Thymus (tissue), 11 donors: Measurements from ENCODE around the gene KCNJ10. TPM values are rescaled to one million over a fixed set of nuclear protein-coding genes. Genes with fewer than 3 reads are reported as not detected.

ENCODE experiments used
- DNase-seq, 9 donors: peaks; one replicate each; pipeline ENCODE4 v3.0.0-alpha.2; 2013; ENCODE audit warnings: low spot score in 9 of 9, low read depth in 6 of 9, missing footprints in 1 of 9
- H3K27ac ChIP-seq, 2 donors: one replicate each; pipeline ENCODE4 v1.5.1; 2013; ENCODE audit warnings: control low read depth in 1 of 2, low read depth in 1 of 2, low read length in 1 of 2, mild to moderate bottlenecking in 1 of 2, moderate library complexity in 1 of 2
- H3K27me3 ChIP-seq, 2 donors: one replicate each; pipeline ENCODE4 v1.5.1; 2013; ENCODE audit warnings: low read length in 1 of 2; ENCODE audit not compliant: control insufficient read depth in 2 of 2, insufficient read depth in 1 of 2
- H3K36me3 ChIP-seq, 2 donors: one replicate each; pipeline ENCODE4 v1.5.1; 2013; ENCODE audit warnings: low read length in 1 of 2, mild to moderate bottlenecking in 1 of 2, moderate library complexity in 1 of 2; ENCODE audit not compliant: control insufficient read depth in 2 of 2, insufficient read depth in 2 of 2
- H3K4me1 ChIP-seq, 2 donors: one replicate each; pipeline ENCODE4 v1.5.1; 2013; ENCODE audit warnings: low read length in 2 of 2; ENCODE audit not compliant: control insufficient read depth in 2 of 2, insufficient read depth in 2 of 2
- H3K4me3 ChIP-seq, 2 donors: one replicate each; pipeline ENCODE4 v1.5.1; 2013; ENCODE audit warnings: low read length in 2 of 2, control low read depth in 1 of 2, mild to moderate bottlenecking in 1 of 2
- H3K9me3 ChIP-seq, 2 donors: one replicate each; pipeline ENCODE4 v1.5.1; 2013; ENCODE audit warnings: low read length in 1 of 2, mild to moderate bottlenecking in 1 of 2; ENCODE audit not compliant: control insufficient read depth in 2 of 2, insufficient read depth in 1 of 2
- WGBS: extraction: QIAGEN DNeasy Blood & Tissue Kit; methylation state at CpG from one replicate; pipeline ENCODE4 v1.1.7; 2013; 5-methylcytosine and 5-hydroxymethylcytosine counted together
- polyA plus RNA-seq: library from polyadenylated mRNA; stranded (reverse); fragments of 200-250 nt; gene quantifications from one replicate; pipeline ENCODE4 v1.2.3, GENCODE V29; 2013
- total RNA-seq: library from RNA; stranded (reverse); fragments of 120-200 nt; gene quantifications from one replicate; pipeline ENCODE4 v1.2.4, GENCODE V29; 2013
- donor health status: healthy.

KCNJ10 gene
- total and polyA plus RNA-seq, 2 donors = 0.27 to 0.33 TPM

GRCh38 chr1:160028426-160028825, 41.5 kb downstream of the KCNJ10 start:
- Histone ChIP-seq H3K36me3 (no peaks in the 10 kb centered on the region), H3K27me3 (no peaks in the 10 kb centered on the region), H3K27ac (no peak overlapping the region), H3K4me1 (peaks cover 11 to 14% of the 10 kb centered on the region in 2 donors), H3K9me3 (no peaks in the 10 kb centered on the region), H3K4me3 (no peak overlapping the region)
- no peak for DNase-seq

- no peak for DNase-seq
- H3K9me3 ChIP-seq = no peaks in the 10 kb centered on the region
- no peak overlapping the region for H3K4me3 ChIP-seq
- WGBS = 100% methylated on average over 1 of the region's 1 CpG
- H3K4me1 ChIP-seq = peaks cover 0 to 1% of the 10 kb centered on the region in 2 donors
- no peaks in the 10 kb centered on the region for H3K27me3 ChIP-seq
- no peak overlapping the region for H3K27ac ChIP-seq
- H3K36me3 ChIP-seq = no peaks in the 10 kb centered on the region
These were observed 44.6 kb downstream of the KCNJ10 start for GRCh38 chr1:160025314-160025713.

- Histone ChIP-seq H3K36me3 (no peaks in the 10 kb centered on the region), H3K4me3 (no peak overlapping the region), H3K27me3 (no peaks in the 10 kb centered on the region), H3K9me3 (no peaks in the 10 kb centered on the region), H3K4me1 (no peaks in the 10 kb centered on the region), H3K27ac (no peak overlapping the region)
- WGBS = 94% methylated on average over 2 of the region's 2 CpGs
- no peak for DNase-seq
These were observed 45.6 kb downstream of the KCNJ10 start for GRCh38 chr1:160024195-160024905.

- H3K27me3 ChIP-seq = no peaks in the 10 kb centered on the region
- H3K4me1 ChIP-seq = no peaks in the 10 kb centered on the region
- 93% methylated on average over 6 of the region's 6 CpGs for WGBS
- DNase-seq = no peak
- no peaks in the 10 kb centered on the region for H3K9me3 ChIP-seq
- H3K4me3 ChIP-seq = no peak overlapping the region
- H3K36me3 ChIP-seq = no peaks in the 10 kb centered on the region
- H3K27ac ChIP-seq = no peak overlapping the region
These were observed 47.3 kb downstream of the KCNJ10 start for GRCh38 chr1:160022330-160023310.

- Histone ChIP-seq H3K9me3 (no peaks in the 10 kb centered on the region), H3K4me1 (no peaks in the 10 kb centered on the region), H3K4me3 (no peak overlapping the region), H3K27ac (no peak overlapping the region), H3K27me3 (no peaks in the 10 kb centered on the region), H3K36me3 (no peaks in the 10 kb centered on the region)
- WGBS = 86% methylated on average over 5 of the region's 5 CpGs
- DNase-seq = no peak
These were observed 48.4 kb downstream of the KCNJ10 start for GRCh38 chr1:160021376-160022074.

GRCh38 chr1:160020196-160020595, 49.8 kb downstream of the KCNJ10 start:
- WGBS = 53% methylated on average over 5 of the region's 5 CpGs
- H3K27me3 ChIP-seq = no peaks in the 10 kb centered on the region
- no peak overlapping the region for H3K4me3 ChIP-seq
- no peaks in the 10 kb centered on the region for H3K9me3 ChIP-seq
- no peaks in the 10 kb centered on the region for H3K4me1 ChIP-seq
- H3K36me3 ChIP-seq = no peaks in the 10 kb centered on the region
- DNase-seq = no peak
- H3K27ac ChIP-seq = no peak overlapping the region

GRCh38 chr1:160018900-160019299, 51.1 kb downstream of the KCNJ10 start:
- 95% methylated on average over 1 of the region's 1 CpG for WGBS
- no peak for DNase-seq
- no peak overlapping the region for H3K4me3 ChIP-seq
- no peaks in the 10 kb centered on the region for H3K27me3 ChIP-seq
- no peaks in the 10 kb centered on the region for H3K9me3 ChIP-seq
- H3K27ac ChIP-seq = no peak overlapping the region
- no peaks in the 10 kb centered on the region for H3K4me1 ChIP-seq
- no peaks in the 10 kb centered on the region for H3K36me3 ChIP-seq

GRCh38 chr1:160018347-160018746, 51.6 kb downstream of the KCNJ10 start:
- Histone ChIP-seq H3K4me1 (no peaks in the 10 kb centered on the region), H3K27ac (no peak overlapping the region), H3K4me3 (no peak overlapping the region), H3K36me3 (no peaks in the 10 kb centered on the region), H3K9me3 (no peaks in the 10 kb centered on the region), H3K27me3 (no peaks in the 10 kb centered on the region)
- 96% methylated on average over 3 of the region's 3 CpGs for WGBS
- no peak for DNase-seq

- Histone ChIP-seq H3K9me3 (no peaks in the 10 kb centered on the region), H3K27me3 (no peaks in the 10 kb centered on the region), H3K27ac (no peak overlapping the region), H3K4me3 (no peak overlapping the region), H3K4me1 (no peaks in the 10 kb centered on the region), H3K36me3 (no peaks in the 10 kb centered on the region)
- no peak for DNase-seq
- 100% methylated on average over 1 of the region's 1 CpG for WGBS
These were observed 52.4 kb downstream of the KCNJ10 start for GRCh38 chr1:160017592-160017991.
